Measurements from ENCODE around the gene ITIH5. TPM values are rescaled to one million over a fixed set of nuclear protein-coding genes. Genes with fewer than 3 reads are reported as not detected.

The ITIH5 gene
- total RNA-seq, 1 donor from 2014 or later, result 34.0 TPM

DNA sequence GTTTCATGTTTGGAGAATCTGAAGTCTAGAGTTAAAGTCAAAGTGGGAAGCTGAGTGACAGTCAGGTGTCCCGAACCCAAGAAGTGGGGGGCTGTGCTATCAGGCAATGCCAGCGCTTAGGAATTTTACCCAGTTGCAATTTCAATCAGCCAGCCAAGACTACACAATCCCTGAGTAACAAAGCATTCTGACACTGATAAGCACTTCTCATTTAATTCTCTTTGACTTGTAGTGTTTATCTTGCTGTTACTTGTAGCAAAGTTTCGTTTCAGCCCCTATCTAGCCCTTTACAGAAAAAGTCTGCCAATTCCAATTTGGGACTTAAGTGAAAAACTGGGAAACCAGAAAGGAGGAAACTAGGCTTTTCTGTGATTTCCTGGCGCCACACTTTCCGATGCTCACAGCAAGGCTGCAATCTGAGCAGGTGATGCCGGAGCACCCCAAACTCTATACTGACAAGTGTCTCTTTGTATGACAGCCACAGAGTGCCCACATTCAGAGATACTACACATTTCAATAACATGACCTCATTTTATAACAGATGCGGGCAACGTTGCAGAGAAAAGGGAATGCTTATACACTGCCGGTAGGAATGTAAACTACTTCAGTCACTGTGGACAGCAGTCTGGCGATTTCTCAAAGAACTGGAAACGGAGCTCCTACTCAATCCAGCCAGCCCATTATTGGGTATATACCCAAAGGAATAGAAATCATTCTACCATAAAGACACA lies 61.0 kb downstream of the ITIH5 start:
- no peak for DNase-seq (ENCODE audit: extremely low spot score, unreplicated experiment)
- Mint-ChIP-seq H3K4me1 (ENCODE audit: unreplicated experiment) (peaks cover 14% of the 10 kb centered on the region), H3K36me3 (peaks cover 8% of the 10 kb centered on the region), H3K27me3 (peaks cover 3% of the 10 kb centered on the region), H3K4me3 (no peak overlapping the region), H3K27ac (peak overlapping the region; percentile 96), H3K9me3 (peaks cover 6% of the 10 kb centered on the region)
- TF ChIP-seq, protein P1, sequence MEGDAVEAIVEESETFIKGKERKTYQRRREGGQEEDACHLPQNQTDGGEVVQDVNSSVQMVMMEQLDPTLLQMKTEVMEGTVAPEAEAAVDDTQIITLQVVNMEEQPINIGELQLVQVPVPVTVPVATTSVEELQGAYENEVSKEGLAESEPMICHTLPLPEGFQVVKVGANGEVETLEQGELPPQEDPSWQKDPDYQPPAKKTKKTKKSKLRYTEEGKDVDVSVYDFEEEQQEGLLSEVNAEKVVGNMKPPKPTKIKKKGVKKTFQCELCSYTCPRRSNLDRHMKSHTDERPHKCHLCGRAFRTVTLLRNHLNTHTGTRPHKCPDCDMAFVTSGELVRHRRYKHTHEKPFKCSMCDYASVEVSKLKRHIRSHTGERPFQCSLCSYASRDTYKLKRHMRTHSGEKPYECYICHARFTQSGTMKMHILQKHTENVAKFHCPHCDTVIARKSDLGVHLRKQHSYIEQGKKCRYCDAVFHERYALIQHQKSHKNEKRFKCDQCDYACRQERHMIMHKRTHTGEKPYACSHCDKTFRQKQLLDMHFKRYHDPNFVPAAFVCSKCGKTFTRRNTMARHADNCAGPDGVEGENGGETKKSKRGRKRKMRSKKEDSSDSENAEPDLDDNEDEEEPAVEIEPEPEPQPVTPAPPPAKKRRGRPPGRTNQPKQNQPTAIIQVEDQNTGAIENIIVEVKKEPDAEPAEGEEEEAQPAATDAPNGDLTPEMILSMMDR (conservative IDR thresholded peaks at IDR 0.05), result no peak

DNA sequence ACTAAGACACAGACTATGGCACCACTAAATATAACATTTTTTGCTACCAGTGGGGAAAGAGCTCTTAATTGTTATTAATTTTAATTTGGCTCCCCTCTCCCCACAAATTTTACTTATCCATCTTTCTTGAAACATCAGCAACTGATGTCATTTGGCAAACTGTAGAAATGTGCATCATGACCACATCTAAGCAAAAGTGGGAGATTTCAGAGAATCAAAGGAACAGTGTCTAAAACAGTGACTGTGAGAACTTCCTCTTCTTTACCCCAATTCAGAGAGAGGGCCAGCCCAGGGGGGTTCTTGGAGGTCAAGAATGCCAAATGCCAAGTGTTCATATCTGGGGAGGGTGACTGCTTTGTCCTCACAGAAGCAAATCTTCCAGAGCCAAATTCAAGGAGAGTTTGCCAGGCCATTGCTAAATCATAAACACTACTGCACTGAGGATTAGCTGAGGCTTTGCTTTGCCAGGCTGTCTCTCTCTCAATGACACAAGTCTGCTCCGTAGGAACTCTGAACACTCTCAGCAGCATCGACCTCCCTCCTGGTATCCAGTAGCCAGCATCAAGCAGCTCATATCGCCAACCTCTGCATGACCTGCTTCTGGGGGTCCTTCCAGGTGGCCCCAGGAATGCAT lies 65.6 kb downstream of the ITIH5 start:
- DNase-seq (ENCODE audit: extremely low spot score, unreplicated experiment), result no peak
- Mint-ChIP-seq H3K36me3 (peaks cover 15% of the 10 kb centered on the region), H3K27me3 (peaks cover 3% of the 10 kb centered on the region), H3K4me3 (no peak overlapping the region), H3K4me1 (ENCODE audit: unreplicated experiment) (peaks cover 9% of the 10 kb centered on the region), H3K27ac (no peak overlapping the region), H3K9me3 (peaks cover 6% of the 10 kb centered on the region)
- TF ChIP-seq, protein P1 (conservative IDR thresholded peaks at IDR 0.05), result no peak

DNA sequence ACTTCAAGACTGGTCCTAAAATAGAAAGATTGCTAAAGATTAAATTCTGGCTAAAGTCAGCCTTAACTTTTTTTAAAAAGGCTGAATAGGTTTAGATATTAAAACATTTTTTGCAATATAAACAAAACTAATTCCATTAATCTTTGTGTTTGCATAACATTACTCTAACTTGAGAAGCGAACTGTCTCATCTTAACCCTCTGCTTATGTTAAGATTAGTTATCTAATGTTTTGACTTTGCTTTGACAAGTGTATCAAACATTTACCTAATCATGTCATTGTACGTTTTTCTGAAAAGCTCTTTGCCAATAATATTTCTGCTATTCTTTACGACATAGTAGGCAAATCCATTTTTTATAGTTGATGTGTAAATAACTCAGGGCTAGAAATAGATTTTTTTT lies 68.0 kb downstream of the ITIH5 start:
- Mint-ChIP-seq H3K4me1 (ENCODE audit: unreplicated experiment) (no peaks in the 10 kb centered on the region), H3K27ac (no peak overlapping the region), H3K9me3 (peaks cover 6% of the 10 kb centered on the region), H3K36me3 (peaks cover 15% of the 10 kb centered on the region), H3K27me3 (peaks cover 3% of the 10 kb centered on the region), H3K4me3 (no peak overlapping the region)
- TF ChIP-seq, protein P1 (conservative IDR thresholded peaks at IDR 0.05), result no peak
- no peak for DNase-seq (ENCODE audit: extremely low spot score, unreplicated experiment)

DNA sequence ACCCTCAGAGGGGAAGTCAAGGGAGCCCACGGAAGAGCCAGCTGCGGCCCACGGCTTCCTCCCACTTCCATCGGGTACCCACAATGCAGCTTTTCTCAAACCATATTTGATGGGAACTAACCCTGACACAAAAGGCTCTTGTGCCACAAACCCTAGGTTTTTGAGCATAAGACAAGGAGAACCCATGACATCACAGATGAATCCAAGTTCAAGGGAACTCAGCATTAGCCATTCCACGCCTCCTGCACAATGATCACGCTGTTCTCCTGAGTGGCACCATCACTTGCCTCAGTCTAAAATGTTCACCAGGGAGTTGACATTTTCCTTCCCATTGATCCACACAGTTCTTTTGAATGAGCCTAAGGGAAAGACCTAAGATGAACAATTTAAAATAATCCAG lies 70.4 kb downstream of the ITIH5 start:
- Mint-ChIP-seq H3K4me3 (no peak overlapping the region), H3K27me3 (peaks cover 3% of the 10 kb centered on the region), H3K9me3 (no peaks in the 10 kb centered on the region), H3K36me3 (peaks cover 12% of the 10 kb centered on the region), H3K4me1 (ENCODE audit: unreplicated experiment) (no peaks in the 10 kb centered on the region), H3K27ac (no peak overlapping the region)
- DNase-seq (ENCODE audit: extremely low spot score, unreplicated experiment), result no peak
- TF ChIP-seq, protein P1 (conservative IDR thresholded peaks at IDR 0.05), result no peak

DNA sequence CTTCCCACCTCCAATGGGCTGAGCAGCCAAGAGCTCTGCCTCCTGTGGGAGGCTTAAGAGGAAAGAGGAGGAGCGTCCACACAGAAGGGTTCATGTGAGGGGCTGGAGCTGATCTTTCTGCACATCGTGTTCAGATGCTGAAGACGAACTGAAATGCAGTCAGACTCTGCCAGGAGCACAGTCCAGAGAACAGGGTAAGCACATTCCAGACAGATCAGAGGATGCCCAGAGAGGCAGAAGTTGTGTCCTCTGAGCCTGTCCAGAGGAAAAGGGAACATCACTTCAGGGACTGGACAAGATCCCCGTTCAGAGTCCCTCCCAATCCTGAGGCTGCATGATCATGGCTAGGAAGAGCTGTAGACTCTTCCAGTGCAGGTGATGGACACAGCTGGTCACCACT lies 72.9 kb downstream of the ITIH5 start:
- Mint-ChIP-seq H3K36me3 (peaks cover 4% of the 10 kb centered on the region), H3K4me1 (ENCODE audit: unreplicated experiment) (no peaks in the 10 kb centered on the region), H3K27ac (no peak overlapping the region), H3K27me3 (peaks cover 3% of the 10 kb centered on the region), H3K4me3 (no peak overlapping the region), H3K9me3 (no peaks in the 10 kb centered on the region)
- DNase-seq (ENCODE audit: extremely low spot score, unreplicated experiment), result no peak
- TF ChIP-seq, protein P1 (conservative IDR thresholded peaks at IDR 0.05), result no peak
